ENCODE data around the gene DNAJC13. TPM values are rescaled to one million over a fixed set of nuclear protein-coding genes. Genes with fewer than 3 reads are reported as not detected.

The DNAJC13 gene
- total and polyA plus RNA-seq, 4 donors: 6.3 to 22.8 (median 15.4) TPM

- TF ChIP-seq REST (IDR thresholded peaks at IDR 0.05) (no peak), HNF4A (conservative IDR thresholded peaks at IDR 0.05) (no peak), FOXA1 (IDR thresholded peaks at IDR 0.05) (no peak), TAF1 (conservative IDR thresholded peaks at IDR 0.05) (no peak), ZBTB33 (IDR thresholded peaks at IDR 0.05) (no peak), EGR1 (IDR thresholded peaks at IDR 0.05; ENCODE audit: low read depth in 2 of 2) (no peak)
Observed at GRCh38 chr3:132509506-132509905, 92.2 kb downstream of the DNAJC13 start (continued).

- Histone ChIP-seq H3K27ac (ENCODE audit: low read depth in 1 of 2, low read length in 2 of 2) (no peak overlapping the region), H3K4me3 (ENCODE audit: low read depth in 1 of 3, low read length in 3 of 3) (no peak overlapping the region), H3K36me3 (ENCODE audit: control insufficient read depth in 4 of 4, insufficient read depth in 3 of 4, low read depth in 1 of 4, low read length in 3 of 4) (peaks cover 5 to 47% (median 38%) of the 10 kb centered on the region in 4 donors), H3K9me3 (ENCODE audit: control insufficient read depth in 4 of 4, low read length in 3 of 4) (no peaks in the 10 kb centered on the region), H3K27me3 (ENCODE audit: control insufficient read depth in 4 of 4, insufficient read depth in 4 of 4, low read length in 3 of 4) (no peaks in the 10 kb centered on the region), H3K9ac (ENCODE audit: low read depth in 1 of 2, low read length in 2 of 2) (no peak overlapping the region), H3K4me1 (ENCODE audit: control insufficient read depth in 4 of 4, insufficient read depth in 4 of 4, low read length in 3 of 4) (no peaks in the 10 kb centered on the region)
- DNase-seq (ENCODE audit: low spot score): no peak
- 96% methylated on average over 5 of the region's 5 CpGs for WGBS
- TF ChIP-seq EGR1 (IDR thresholded peaks at IDR 0.05; ENCODE audit: low read depth in 2 of 2): no peak
- TF ChIP-seq GABPA (IDR thresholded peaks at IDR 0.05 in 1 of 2, conservative IDR thresholded peaks at IDR 0.05 in 1 of 2): no peak
- TF ChIP-seq REST (IDR thresholded peaks at IDR 0.05): no peak
- no peak for TF ChIP-seq ZBTB33 (IDR thresholded peaks at IDR 0.05)
- TF ChIP-seq YY1 (IDR thresholded peaks at IDR 0.05): no peak
- TF ChIP-seq FOXA1 (IDR thresholded peaks at IDR 0.05): no peak
Observed at GRCh38 chr3:132513057-132513456, 95.8 kb downstream of the DNAJC13 start.

Data from liver (tissue), 9 donors.